Panc1 (cell line): Measurements from ENCODE around the gene DYTN. TPM values are rescaled to one million over a fixed set of nuclear protein-coding genes. Genes with fewer than 3 reads are reported as not detected.

Source experiments
- ATAC-seq: fragments of 200-7000 bp; cut with Tn5 transposase; 2 replicates; pipeline ENCODE4 v1.9.1; 2020; ENCODE audit warnings: mild to moderate bottlenecking, moderate library complexity
- BruUV-seq: library from RNA; stranded (reverse); fragments of 400-500 nt; replicated peaks from 2 replicates; lab custom pipeline; 2021; lab: Mats Ljungman, UMichigan
- CTCF ChIA-PET: fragments of 300-600 bp; sonication (Branson Sonifier 250); formaldehyde crosslinking; loops from one replicate; lab custom pipeline; 2022; ENCODE audit warnings: antibody characterized with exemption; lab: Charles Lee
- POLR2A ChIA-PET: fragments of 300-600 bp; sonication (Branson Sonifier 250); formaldehyde crosslinking; loops from one replicate; lab custom pipeline; 2022; ENCODE audit warnings: antibody characterized with exemption; lab: Charles Lee
- DNase-seq: peaks from one replicate; pipeline ENCODE4 v3.0.0-alpha.2; 2010; ENCODE audit warnings: low read depth, low spot score
- H3K27ac ChIP-seq: 2 replicates; pipeline ENCODE4 v1.5.1; 2011; ENCODE audit warnings: mild to moderate bottlenecking, low read length, inconsistent platforms
- H3K27me3 ChIP-seq: fragments of 200-500 bp; sonication (Bioruptor generic); 2 replicates; pipeline ENCODE4 v1.6.0; 2014; ENCODE audit warnings: low read length, inconsistent platforms; ENCODE audit not compliant: control insufficient read depth, insufficient read depth
- H3K36me3 ChIP-seq: fragments of 200-500 bp; sonication (Bioruptor generic); 2 replicates; pipeline ENCODE4 v1.5.1; 2014; ENCODE audit warnings: inconsistent platforms, mild to moderate bottlenecking, low read length, moderate library complexity; ENCODE audit not compliant: control insufficient read depth, insufficient read depth
- H3K4me1 ChIP-seq: 2 replicates; pipeline ENCODE4 v1.5.1; 2011; ENCODE audit warnings: inconsistent platforms, mild to moderate bottlenecking, low read length, moderate library complexity; ENCODE audit not compliant: control insufficient read depth, insufficient read depth
- H3K4me3 ChIP-seq, 2 experiments: 2 replicates each; pipeline ENCODE4 v1.5.1; 2011 to 2012; ENCODE audit warnings: low read depth in 2 of 2, low read length in 2 of 2, mild to moderate bottlenecking in 2 of 2, inconsistent platforms in 1 of 2, moderate library complexity in 1 of 2
- H3K9me3 ChIP-seq: fragments of 200-500 bp; sonication (Bioruptor generic); 2 replicates; pipeline ENCODE4 v1.5.1; 2014; ENCODE audit warnings: low read depth, mild to moderate bottlenecking, inconsistent platforms, low read length, moderate library complexity; ENCODE audit not compliant: control insufficient read depth, insufficient read depth
- POLR2AphosphoS5 ChIP-seq: IDR thresholded peaks from 2 replicates; pipeline ENCODE4 v1.6.1; 2012; ENCODE audit warnings: mild to moderate bottlenecking, low read depth, low read length, moderate library complexity
- SIN3A ChIP-seq: IDR thresholded peaks from 2 replicates; pipeline ENCODE4 v1.6.1; 2012; ENCODE audit warnings: low read depth, mild to moderate bottlenecking, low read length, moderate library complexity, borderline replicate concordance; ENCODE audit not compliant: insufficient read depth
- TCF7L2 ChIP-seq: IDR thresholded peaks from 2 replicates; pipeline ENCODE4 v1.6.1; 2011; ENCODE audit warnings: mild to moderate bottlenecking, low read depth, low read length, inconsistent platforms
- in situ Hi-C: cut with HindIII; loops from 2 replicates; pipeline ENCODE4 v1.10.0; 2016; ENCODE audit warnings: low sequenced_read_pairs, low pct_unique_long_range_greater_than_20kb
- intact Hi-C: fragments of 100-400 bp; cut with micrococcal nuclease; formaldehyde crosslinking; loops from one replicate; pipeline ENCODE4 v1.10.0; 2022; ENCODE audit not compliant: unreplicated experiment
- total RNA-seq: library from RNA; stranded (reverse); gene quantifications from one replicate; pipeline ENCODE4 v1.2.1, GENCODE V29; 2021; ENCODE audit not compliant: unreplicated experiment
- TF ChIP-seq, protein P1 (sequence below), 2 experiments: IDR thresholded peaks; 2 replicates each; pipeline ENCODE4 v1.6.1; 2011 to 2012; ENCODE audit warnings: low read depth in 2 of 2, control low read depth in 1 of 2, low read length in 1 of 2, mild to moderate bottlenecking in 1 of 2, moderate library complexity in 1 of 2; ENCODE audit not compliant: insufficient read depth in 1 of 2
- TF ChIP-seq, protein P2 (sequence below): fragments of 450-650 bp; IDR thresholded peaks from 2 replicates; pipeline ENCODE4 v1.5.1; 2017; ENCODE audit warnings: mild to moderate bottlenecking

The DYTN gene
- total RNA-seq, 1 experiment from 2014 or later = not detected

GRCh38 chr2:206765242-206766056 lies 47.3 kb upstream of the DYTN start, which contains the start of the genes FASTKD2 and MDH1B:
FASTKD2 (plus strand) TSS chr2:206765606; CDS start chr2:206766694, 1,088 bp downstream.
MDH1B (minus strand) TSS chr2:206765328; CDS start chr2:206765271, 57 bp downstream.
- Histone ChIP-seq H3K27me3 (peaks cover 10% of the 10 kb centered on the region), H3K4me1 (peaks cover 4% of the 10 kb centered on the region), H3K27ac (peak within 1 kb of the TSS; percentile 96), H3K9me3 (no peaks in the 10 kb centered on the region), H3K4me3 (peak within 1 kb of the TSS; percentile 71 to 99), H3K36me3 (peaks cover 10% of the 10 kb centered on the region; the same call in 1 of the 2 replicates)
- 0 out of 2 replicates have a peak, but pooled peaks have one; percentile 21 for TF ChIP-seq TCF7L2
- TF ChIP-seq POLR2AphosphoS5 = peak; percentile 72; the same call in 1 of the 2 replicates
- TF ChIP-seq, protein P1, sequence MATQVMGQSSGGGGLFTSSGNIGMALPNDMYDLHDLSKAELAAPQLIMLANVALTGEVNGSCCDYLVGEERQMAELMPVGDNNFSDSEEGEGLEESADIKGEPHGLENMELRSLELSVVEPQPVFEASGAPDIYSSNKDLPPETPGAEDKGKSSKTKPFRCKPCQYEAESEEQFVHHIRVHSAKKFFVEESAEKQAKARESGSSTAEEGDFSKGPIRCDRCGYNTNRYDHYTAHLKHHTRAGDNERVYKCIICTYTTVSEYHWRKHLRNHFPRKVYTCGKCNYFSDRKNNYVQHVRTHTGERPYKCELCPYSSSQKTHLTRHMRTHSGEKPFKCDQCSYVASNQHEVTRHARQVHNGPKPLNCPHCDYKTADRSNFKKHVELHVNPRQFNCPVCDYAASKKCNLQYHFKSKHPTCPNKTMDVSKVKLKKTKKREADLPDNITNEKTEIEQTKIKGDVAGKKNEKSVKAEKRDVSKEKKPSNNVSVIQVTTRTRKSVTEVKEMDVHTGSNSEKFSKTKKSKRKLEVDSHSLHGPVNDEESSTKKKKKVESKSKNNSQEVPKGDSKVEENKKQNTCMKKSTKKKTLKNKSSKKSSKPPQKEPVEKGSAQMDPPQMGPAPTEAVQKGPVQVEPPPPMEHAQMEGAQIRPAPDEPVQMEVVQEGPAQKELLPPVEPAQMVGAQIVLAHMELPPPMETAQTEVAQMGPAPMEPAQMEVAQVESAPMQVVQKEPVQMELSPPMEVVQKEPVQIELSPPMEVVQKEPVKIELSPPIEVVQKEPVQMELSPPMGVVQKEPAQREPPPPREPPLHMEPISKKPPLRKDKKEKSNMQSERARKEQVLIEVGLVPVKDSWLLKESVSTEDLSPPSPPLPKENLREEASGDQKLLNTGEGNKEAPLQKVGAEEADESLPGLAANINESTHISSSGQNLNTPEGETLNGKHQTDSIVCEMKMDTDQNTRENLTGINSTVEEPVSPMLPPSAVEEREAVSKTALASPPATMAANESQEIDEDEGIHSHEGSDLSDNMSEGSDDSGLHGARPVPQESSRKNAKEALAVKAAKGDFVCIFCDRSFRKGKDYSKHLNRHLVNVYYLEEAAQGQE (IDR thresholded peaks at IDR 0.05; ENCODE audit: insufficient read depth in 1 of 2, low read depth in 2 of 2, low read length in 1 of 2) = peak in 1 of 2 experiments; percentile 15; a peak in 1 of 4 replicates
- TF ChIP-seq SIN3A = peak; percentile 83; the same call in 1 of the 2 replicates
- TF ChIP-seq, protein P2, sequence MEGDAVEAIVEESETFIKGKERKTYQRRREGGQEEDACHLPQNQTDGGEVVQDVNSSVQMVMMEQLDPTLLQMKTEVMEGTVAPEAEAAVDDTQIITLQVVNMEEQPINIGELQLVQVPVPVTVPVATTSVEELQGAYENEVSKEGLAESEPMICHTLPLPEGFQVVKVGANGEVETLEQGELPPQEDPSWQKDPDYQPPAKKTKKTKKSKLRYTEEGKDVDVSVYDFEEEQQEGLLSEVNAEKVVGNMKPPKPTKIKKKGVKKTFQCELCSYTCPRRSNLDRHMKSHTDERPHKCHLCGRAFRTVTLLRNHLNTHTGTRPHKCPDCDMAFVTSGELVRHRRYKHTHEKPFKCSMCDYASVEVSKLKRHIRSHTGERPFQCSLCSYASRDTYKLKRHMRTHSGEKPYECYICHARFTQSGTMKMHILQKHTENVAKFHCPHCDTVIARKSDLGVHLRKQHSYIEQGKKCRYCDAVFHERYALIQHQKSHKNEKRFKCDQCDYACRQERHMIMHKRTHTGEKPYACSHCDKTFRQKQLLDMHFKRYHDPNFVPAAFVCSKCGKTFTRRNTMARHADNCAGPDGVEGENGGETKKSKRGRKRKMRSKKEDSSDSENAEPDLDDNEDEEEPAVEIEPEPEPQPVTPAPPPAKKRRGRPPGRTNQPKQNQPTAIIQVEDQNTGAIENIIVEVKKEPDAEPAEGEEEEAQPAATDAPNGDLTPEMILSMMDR = no peak
- intact Hi-C loops = no loop called here
- BruUV-seq = no TSS peak
- ATAC-seq (peak; percentile 98), DNase-seq (peak; percentile 96)
- CTCF ChIA-PET = no interaction called here
- in situ Hi-C loops = no loop called here
- POLR2A ChIA-PET = interaction anchor here (0.5 kb wide), 1 partner anchor 764 kb away, joined by 6 read pairs; the partner anchor contains the start of gene CREB1

GRCh38 chr2:206764673-206765241 lies 46.6 kb upstream of the DYTN start:
- in situ Hi-C loops = no loop called here
- Histone ChIP-seq H3K4me1 (peaks cover 4% of the 10 kb centered on the region), H3K9me3 (no peaks in the 10 kb centered on the region), H3K27ac (peak overlapping the region; percentile 96), H3K36me3 (peaks cover 8% of the 10 kb centered on the region; the same call in 1 of the 2 replicates), H3K4me3 (peak overlapping the region; percentile 71 to 99), H3K27me3 (peaks cover 10% of the 10 kb centered on the region)
- BruUV-seq = no TSS peak
- intact Hi-C loops = no loop called here
- ChIA-PET POLR2A (interaction anchor here (0.5 to 0.6 kb wide), 3 partner anchors 12 to 702 kb away, joined by 3 to 4 read pairs (median 4); no protein-coding TSS in a partner anchor), CTCF (no interaction called here)
- ATAC-seq (peak; percentile 74), DNase-seq (no peak)
- TF ChIP-seq, protein P2 = no peak
- TF ChIP-seq, protein P1 (IDR thresholded peaks at IDR 0.05; ENCODE audit: insufficient read depth in 1 of 2, low read depth in 2 of 2, low read length in 1 of 2) = no peak
- no peak for TF ChIP-seq SIN3A
- TF ChIP-seq TCF7L2 = no peak
- TF ChIP-seq POLR2AphosphoS5 = no peak
